Measurements from ENCODE around the gene TCF7L1. TPM values are rescaled to one million over a fixed set of nuclear protein-coding genes. Genes with fewer than 3 reads are reported as not detected.

TCF7L1 gene
- total RNA-seq, 4 donors from 2014 or later = 1.1 to 3.9 (median 2.8) TPM

- Histone ChIP-seq H3K4me3 (no peak overlapping the region), H3K36me3 (no peaks in the 10 kb centered on the region), H3K4me1 (peaks cover 6 to 10% of the 10 kb centered on the region in 2 donors), H3K27me3 (no peaks in the 10 kb centered on the region), H3K27ac (no peak overlapping the region), H3K9me3 (no peaks in the 10 kb centered on the region)
- TF ChIP-seq POLR2A (IDR thresholded peaks at IDR 0.05) = no peak
- peak; percentile 61 to 78 (median 74) for TF ChIP-seq CTCF (IDR thresholded peaks at IDR 0.05 in 4 of 5, conservative IDR thresholded peaks at IDR 0.05 in 1 of 5)
- in situ Hi-C loops (cut with MboI; ENCODE audit: low sequenced_read_pairs in 4 of 4) (no loop called here), intact Hi-C loops (cut with DNase I; ENCODE audit: low total_unique reads) (loop anchor here (1.0 kb wide), 1 partner anchor 110 kb away; the partner anchor contains the start of gene TCF7L1)
- peak; percentile 68 to 86 for ATAC-seq
- DNase-seq = peak; percentile 28 to 63
These were observed 110.2 kb downstream of the TCF7L1 start for GRCh38 chr2:85243101-85244072.

- Histone ChIP-seq H3K4me3 (no peak overlapping the region), H3K9me3 (no peaks in the 10 kb centered on the region), H3K4me1 (peaks cover 20 to 24% of the 10 kb centered on the region in 2 donors), H3K27ac (no peak overlapping the region), H3K36me3 (no peaks in the 10 kb centered on the region), H3K27me3 (no peaks in the 10 kb centered on the region)
- TF ChIP-seq POLR2A (IDR thresholded peaks at IDR 0.05) (no peak), CTCF (IDR thresholded peaks at IDR 0.05 in 4 of 5, conservative IDR thresholded peaks at IDR 0.05 in 1 of 5) (no peak)
- no peak for DNase-seq
- intact Hi-C loops (cut with DNase I; ENCODE audit: low total_unique reads) (no loop called here), in situ Hi-C loops (cut with MboI; ENCODE audit: low sequenced_read_pairs in 4 of 4) (no loop called here)
- ATAC-seq = no peak
These were observed 111.6 kb downstream of the TCF7L1 start for GRCh38 chr2:85244828-85245227.

- Histone ChIP-seq H3K4me1 (peaks cover 29 to 34% of the 10 kb centered on the region in 2 donors), H3K27me3 (no peaks in the 10 kb centered on the region), H3K27ac (no peak overlapping the region), H3K9me3 (no peaks in the 10 kb centered on the region), H3K4me3 (no peak overlapping the region), H3K36me3 (no peaks in the 10 kb centered on the region)
- no peak for DNase-seq
- TF ChIP-seq CTCF (IDR thresholded peaks at IDR 0.05 in 4 of 5, conservative IDR thresholded peaks at IDR 0.05 in 1 of 5) (no peak), POLR2A (IDR thresholded peaks at IDR 0.05) (no peak)
- intact Hi-C loops (cut with DNase I; ENCODE audit: low total_unique reads) (no loop called here), in situ Hi-C loops (cut with MboI; ENCODE audit: low sequenced_read_pairs in 4 of 4) (no loop called here)
- no peak for ATAC-seq
These were observed 112.7 kb downstream of the TCF7L1 start for GRCh38 chr2:85245891-85246290.

DNA sequence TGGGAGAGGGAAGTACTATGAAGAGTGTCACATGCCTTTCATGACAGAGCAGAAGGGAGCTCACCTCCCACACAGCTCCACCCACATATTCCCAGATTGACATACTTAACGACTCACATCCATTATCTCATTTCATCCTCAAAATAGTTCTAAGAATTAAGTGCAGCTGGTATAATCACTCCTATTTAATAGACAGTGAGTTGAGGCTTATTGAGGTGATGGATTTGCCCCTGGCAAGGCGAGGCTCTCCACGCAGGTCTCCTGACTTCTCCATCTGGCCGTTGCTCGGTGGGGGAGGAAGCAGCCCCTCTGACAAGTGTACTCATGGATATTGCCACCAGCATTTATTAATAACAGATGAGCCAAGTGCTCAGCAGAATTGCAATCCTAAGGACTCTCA, 113.2 kb downstream of the TCF7L1 start:
- ATAC-seq (no peak), DNase-seq (no peak)
- no peaks in the 10 kb centered on the region for H3K9me3 ChIP-seq
- in situ Hi-C loops (cut with MboI; ENCODE audit: low sequenced_read_pairs in 4 of 4) = no loop called here
- no peak overlapping the region for H3K27ac ChIP-seq
- H3K36me3 ChIP-seq = no peaks in the 10 kb centered on the region
- intact Hi-C loops (cut with DNase I; ENCODE audit: low total_unique reads) = no loop called here
- H3K4me3 ChIP-seq = no peak overlapping the region
- TF ChIP-seq POLR2A (IDR thresholded peaks at IDR 0.05) (no peak), CTCF (IDR thresholded peaks at IDR 0.05 in 4 of 5, conservative IDR thresholded peaks at IDR 0.05 in 1 of 5) (no peak)
- H3K27me3 ChIP-seq = no peaks in the 10 kb centered on the region
- peaks cover 34 to 35% of the 10 kb centered on the region in 2 donors for H3K4me1 ChIP-seq
